M059J (cell line): ENCODE results near the gene AXIN1. TPM values are rescaled to one million over a fixed set of nuclear protein-coding genes. Genes with fewer than 3 reads are reported as not detected.
"Not testable (repeated sequence)": the region's sequence is repeated elsewhere in the genome, so short reads cannot be mapped to it uniquely, and the experiment has no call there.

Experiments
- DNase-seq: peaks from one replicate; pipeline ENCODE4 v3.0.0-alpha.2; 2012; ENCODE audit warnings: low read depth
- total RNA-seq: library from RNA; depleted of rRNA; stranded (reverse); fragments of >200 nt; shearing (Covaris generic); gene quantifications from 2 replicates; pipeline ENCODE4 v1.2.3, GENCODE V29; 2014; rRNA removed

The AXIN1 gene
- total RNA-seq = 6.6 and 15.5 TPM in 2 replicates

GRCh38 chr16:352547-353403, at the start of gene AXIN1:
TSS of gene AXIN1 (minus strand) at chr16:352723. CDS start at chr16:347025, 5,698 bp downstream.
- DNase-seq = peak; percentile 92

GRCh38 chr16:401468-402348, 49.2 kb upstream of the AXIN1 start, which contains the start of gene DECR2:
TSS of gene DECR2 (plus strand) at chr16:401885. CDS start at chr16:401964, 79 bp downstream.
- peak; percentile 84 for DNase-seq

- DNase-seq = no peak
These were observed 47.6 kb upstream of the AXIN1 start for GRCh38 chr16:400061-400591.

DNA sequence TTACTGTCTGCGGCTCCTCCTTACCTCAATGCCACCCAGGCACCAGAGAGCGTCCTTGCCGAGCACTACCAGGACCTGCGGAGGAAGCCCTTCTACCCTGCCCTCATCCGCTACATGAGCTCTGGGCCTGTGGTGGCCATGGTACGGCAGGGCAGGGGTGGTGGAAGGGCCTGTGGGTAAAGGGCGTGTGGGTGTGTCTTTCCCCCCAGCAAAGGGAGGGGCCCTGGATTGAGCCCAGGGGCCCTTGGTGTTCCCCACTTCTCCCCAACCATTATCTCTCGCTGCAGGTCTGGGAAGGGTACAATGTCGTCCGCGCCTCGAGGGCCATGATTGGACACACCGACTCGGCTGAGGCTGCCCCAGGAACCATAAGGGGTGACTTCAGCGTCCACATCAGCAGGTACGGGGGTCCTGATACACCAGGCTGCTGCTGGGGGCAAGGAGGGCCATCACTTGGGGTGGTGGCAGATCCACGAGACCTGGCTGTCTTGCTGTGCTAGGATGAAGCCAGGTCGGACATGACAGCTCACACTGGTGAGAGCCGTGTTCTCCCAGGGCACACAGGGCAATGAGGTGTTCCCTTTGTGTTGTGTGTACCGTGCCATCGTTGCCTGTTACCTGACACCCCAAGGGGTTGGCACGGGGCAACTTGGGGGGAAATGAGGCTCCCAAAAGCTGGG, 47.0 kb upstream of the AXIN1 start:
- DNase-seq = no peak

- DNase-seq = no peak
These were observed 46.2 kb upstream of the AXIN1 start for GRCh38 chr16:398561-399339.

- DNase-seq = peak; percentile 52
These were observed 45.3 kb upstream of the AXIN1 start for GRCh38 chr16:397736-398332.

DNA sequence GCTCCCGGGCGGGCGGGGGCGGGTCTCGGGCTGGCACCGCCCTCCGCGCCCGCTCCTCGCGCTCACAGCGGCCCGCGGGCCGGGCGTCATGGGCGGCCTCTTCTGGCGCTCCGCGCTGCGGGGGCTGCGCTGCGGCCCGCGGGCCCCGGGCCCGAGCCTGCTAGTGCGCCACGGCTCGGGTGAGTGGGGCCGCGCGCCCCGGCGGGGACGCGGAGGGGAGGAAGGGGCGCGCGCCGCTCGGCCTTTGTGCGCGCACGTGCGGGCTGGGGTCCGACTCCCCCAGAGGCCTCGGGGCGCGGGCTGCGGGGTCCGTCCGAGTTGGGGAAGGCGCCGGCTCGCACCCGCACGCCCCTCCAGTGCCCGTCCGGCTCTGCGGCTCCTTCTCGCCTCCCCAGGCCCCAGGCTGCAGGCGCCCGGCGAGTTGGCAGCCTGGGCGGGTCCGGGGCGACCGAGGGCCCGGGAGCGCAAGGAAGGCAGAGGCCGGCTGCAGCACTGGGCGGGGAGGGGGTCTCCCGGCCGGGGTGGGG, 44.7 kb upstream of the AXIN1 start, which contains the start of gene NME4:
Gene NME4, plus strand, starts transcription at position 65 of the 527 bp plus-strand sequence. Its CDS starts 24 bp downstream, at position 89.
- no peak for DNase-seq

- DNase-seq = peak; percentile 52
These were observed 44.1 kb upstream of the AXIN1 start for GRCh38 chr16:396605-397004.

DNA sequence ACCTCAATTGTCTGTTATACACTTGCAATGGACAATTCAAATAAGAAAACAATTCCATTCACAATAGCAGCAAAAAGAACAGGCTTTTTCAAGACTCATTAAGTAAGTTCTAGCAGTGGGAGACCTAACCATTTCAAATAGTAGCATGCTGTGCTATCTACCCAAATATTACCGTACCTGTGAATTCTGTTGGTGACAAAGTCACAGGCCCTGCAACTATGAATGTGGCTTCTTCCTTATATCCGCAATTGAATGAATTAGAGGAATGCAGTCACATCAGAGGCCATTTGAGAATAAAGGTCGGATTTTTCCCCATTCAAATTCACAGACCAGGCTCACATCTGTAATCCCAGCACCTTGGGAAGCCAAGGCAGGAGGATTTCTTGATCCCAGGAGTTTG, 43.7 kb upstream of the AXIN1 start:
- DNase-seq = no peak

DNA sequence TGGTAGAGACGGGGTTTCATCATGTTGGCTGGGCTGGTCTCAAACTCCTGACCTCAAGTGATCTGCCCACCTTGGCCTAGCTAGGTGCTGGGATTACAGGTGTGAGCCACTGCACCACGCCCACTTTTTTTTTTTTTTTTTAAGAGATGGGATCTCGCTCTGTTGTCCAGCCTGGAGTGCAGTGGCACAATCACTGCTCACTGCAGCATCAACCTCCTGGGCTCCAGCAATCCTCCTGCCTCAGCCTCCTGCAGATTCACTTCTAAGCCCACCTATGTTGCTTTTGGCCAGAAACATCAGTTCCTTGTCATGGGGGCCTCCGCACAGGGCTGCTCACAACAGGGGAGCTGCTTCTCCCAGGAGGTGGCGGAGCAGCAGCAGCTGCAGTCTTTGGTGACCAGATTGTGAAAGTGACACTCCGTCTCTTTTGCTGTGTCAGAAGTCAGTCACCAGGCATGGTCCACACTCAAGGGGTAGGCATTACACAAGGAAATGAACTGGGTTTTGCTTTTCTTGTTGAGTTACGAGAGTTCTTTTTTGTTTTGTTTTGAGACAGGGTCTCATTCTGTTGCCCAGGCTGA, 40.0 kb upstream of the AXIN1 start:
- no peak for DNase-seq

DNA sequence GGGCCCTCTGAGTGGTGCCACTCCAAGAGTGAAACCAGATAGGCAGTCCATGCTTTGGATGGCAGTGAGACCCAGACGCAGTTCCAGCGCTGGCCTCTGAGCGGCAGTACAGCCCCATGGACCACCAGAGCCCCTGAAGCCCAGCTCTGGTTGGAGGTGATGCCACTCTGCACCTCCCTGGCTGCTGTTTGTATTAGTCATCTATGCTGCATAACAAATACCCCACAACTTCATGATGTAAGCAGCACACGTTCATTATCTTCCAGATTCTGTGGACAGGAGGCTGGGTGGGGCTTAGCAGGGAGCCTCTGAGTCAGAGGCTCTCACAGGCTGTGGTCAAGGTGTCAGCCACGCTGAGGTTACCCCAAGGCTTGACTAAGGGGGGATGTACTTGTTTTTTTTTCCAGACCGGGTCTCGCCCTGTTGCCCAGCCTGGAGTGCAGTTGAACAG, 39.4 kb upstream of the AXIN1 start:
- peak; percentile 72 for DNase-seq

DNA sequence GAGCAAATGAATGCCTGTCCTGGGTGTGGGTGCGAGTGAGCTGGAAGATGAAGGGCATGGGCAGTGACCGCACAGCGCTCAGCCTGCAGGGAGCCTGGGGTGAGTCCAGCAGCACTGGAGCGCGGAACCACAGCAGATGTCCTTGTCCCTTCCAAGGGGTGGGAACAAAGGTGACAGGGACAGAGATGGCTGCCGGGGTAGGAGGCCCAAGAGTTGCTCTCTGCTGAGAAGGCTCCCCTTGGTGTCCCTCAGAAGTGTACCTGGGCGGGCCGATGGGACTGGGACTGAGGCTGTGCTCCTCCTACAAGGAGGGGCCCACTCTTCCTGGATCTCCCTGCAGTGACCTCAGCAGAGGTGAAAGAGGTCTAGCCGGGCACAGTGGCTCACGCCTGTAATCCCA, 36.8 kb upstream of the AXIN1 start:
- DNase-seq = no peak

DNA sequence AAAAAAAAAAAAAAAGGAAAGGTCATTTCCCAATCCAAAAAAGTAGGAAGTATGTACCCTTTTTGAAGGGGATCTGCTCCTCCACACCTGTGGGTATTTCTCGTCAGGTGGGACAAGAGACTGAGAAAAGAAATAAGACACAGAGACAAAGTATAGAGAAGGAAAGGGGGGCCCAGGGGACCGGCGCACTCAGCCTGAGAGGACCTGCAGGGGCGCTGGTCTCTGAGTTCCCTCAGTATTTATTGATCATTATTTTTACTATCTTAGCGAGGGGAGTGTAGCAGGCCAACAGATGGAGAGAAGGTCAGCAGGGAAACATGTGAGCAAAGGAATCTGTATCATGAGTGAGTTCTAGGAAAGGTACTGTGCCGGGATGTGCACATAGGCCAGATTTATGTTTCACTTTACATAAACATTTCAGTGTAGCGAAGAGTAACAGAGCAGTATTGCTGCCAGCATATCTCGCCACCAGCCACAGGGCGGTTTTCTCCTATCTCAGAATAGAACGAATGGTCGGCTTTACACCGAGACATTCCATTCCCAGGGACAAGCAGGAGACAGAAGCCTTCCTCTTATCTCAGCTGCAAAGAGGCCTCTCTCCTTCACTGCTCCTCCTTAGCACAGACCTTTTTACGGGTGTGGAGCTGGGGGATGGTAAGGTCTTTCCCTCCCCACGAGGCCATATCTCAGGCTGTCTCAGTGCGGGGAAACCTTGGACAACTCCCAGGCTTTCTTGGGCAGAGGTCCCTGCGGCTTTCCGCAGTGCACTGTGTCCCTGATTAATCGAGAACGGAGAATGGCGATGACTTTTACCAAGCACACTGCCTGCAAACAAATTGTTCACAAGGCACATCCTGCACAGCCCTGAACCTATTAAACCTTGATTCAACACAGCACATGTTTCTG, 35.5 kb upstream of the AXIN1 start:
- DNase-seq = not testable (repeated sequence)

- peak; percentile 34 for DNase-seq
These were observed 34.2 kb upstream of the AXIN1 start for GRCh38 chr16:386641-387156.

DNA sequence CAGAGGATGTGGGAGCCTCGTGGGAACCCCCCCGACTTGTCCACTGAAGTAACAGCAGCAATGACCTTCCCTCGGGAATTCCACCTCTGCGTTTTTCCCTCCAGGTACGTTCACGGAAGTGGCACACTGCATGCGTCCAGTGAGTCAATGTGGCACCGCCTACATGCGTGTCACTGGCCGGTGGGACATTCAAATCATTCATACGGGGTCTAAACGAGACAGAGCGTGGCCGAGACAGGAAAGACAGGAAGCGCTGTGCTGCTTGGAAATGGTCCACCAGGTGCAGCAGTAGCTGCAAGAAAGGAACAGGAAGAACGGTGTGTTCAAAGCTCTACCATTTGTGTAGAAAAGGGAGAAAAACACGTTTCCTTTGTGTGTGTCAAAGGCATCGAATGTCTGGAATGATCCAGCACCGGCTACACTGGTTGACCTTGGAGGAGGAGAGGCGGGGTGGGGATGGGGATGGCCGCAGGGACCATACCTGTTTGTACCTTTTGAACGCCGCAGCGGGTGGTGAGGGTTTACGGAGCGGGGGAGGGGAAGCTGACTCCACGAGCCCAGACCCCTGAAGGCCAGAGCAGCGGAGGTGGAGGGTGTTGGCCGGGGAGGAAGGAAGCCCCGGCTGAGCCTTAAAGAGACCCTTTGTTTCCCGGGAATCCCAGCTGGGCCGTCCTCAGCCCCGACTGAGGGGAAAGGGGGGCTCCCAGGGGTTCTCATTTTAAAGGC, 31.0 kb upstream of the AXIN1 start:
- DNase-seq = no peak

- peak; percentile 34 for DNase-seq
These were observed 29.5 kb upstream of the AXIN1 start, which contains the start of gene PGAP6 for GRCh38 chr16:381789-382717. TSS of gene PGAP6 (minus strand) at chr16:381978. CDS start at chr16:381821, 157 bp downstream.
